GM19438 (cell line): ENCODE data around the gene INTS2.
"Not testable (repeated sequence)": the region's sequence is repeated elsewhere in the genome, so short reads cannot be mapped to it uniquely, and the experiment has no call there.

ENCODE experiments used
- ATAC-seq: cut with Tn5 transposase; IDR thresholded peaks from one replicate; pipeline ENCODE4 v1.9.1; 2021; ENCODE audit warnings: low read depth; ENCODE audit not compliant: unreplicated experiment

Gene INTS2

GRCh38 chr17:61827649-61828395, 100.0 kb downstream of the INTS2 start:
- ATAC-seq = no peak

GRCh38 chr17:61826866-61827265, 100.9 kb downstream of the INTS2 start:
- ATAC-seq = not testable (repeated sequence)

GRCh38 chr17:61826198-61826597, 101.6 kb downstream of the INTS2 start:
- not testable (repeated sequence) for ATAC-seq

GRCh38 chr17:61825448-61826137, 102.2 kb downstream of the INTS2 start:
- ATAC-seq = no peak

- no peak for ATAC-seq
These were observed 105.2 kb downstream of the INTS2 start for GRCh38 chr17:61822326-61823285.

- no peak for ATAC-seq
These were observed 106.1 kb downstream of the INTS2 start for GRCh38 chr17:61821655-61822054.

- ATAC-seq = not testable (repeated sequence)
These were observed 108.5 kb downstream of the INTS2 start for GRCh38 chr17:61819265-61819664.

- ATAC-seq = no peak
These were observed 109.6 kb downstream of the INTS2 start for GRCh38 chr17:61818225-61818624.

- no peak for ATAC-seq
These were observed 110.3 kb downstream of the INTS2 start for GRCh38 chr17:61817452-61817851.

- no peak for ATAC-seq
These were observed 111.2 kb downstream of the INTS2 start for GRCh38 chr17:61816538-61816937.

GRCh38 chr17:61815863-61816503, 111.8 kb downstream of the INTS2 start:
- ATAC-seq = no peak
